Measurements from ENCODE around the gene H3-3A.

DNA sequence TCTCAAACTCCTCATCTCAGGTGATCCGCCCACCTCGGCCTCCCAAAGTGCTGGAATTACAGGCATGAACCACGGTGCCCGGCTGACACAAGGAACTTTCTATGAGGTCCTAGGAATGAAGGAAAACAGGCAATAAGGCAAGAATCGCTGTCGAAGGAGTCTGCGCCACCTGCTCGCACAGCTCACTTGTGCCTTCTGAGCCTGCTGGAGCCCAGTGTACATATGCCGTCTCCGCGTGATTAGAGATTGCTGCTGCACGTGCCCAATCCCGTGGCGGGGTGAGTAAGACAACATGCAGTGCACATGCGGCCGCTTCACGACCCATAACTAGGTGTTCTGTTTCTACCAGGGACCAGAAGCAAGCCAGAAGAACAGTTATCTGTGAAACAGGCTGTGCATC lies 24.3 kb downstream of the H3-3A start:
- TF ChIP-seq SRF (IDR thresholded peaks at IDR 0.05; ENCODE audit: low read depth in 2 of 2, low read length in 2 of 2) (no peak), EZH2 (IDR thresholded peaks at IDR 0.05; ENCODE audit: borderline replicate concordance, control insufficient read depth, low read depth, low read length) (no peak), MYC (IDR thresholded peaks at IDR 0.05; ENCODE audit: insufficient read depth, insufficient read length, insufficient replicate concordance, low read length, severe bottlenecking) (no peak), RELA (IDR thresholded peaks at IDR 0.05; ENCODE audit: borderline replicate concordance, partially characterized antibody) (no peak), SUZ12 (IDR thresholded peaks at IDR 0.05; ENCODE audit: unreplicated experiment) (no peak), TBL1XR1 (IDR thresholded peaks at IDR 0.05; ENCODE audit: low read depth, low read length) (no peak), EP300 (IDR thresholded peaks at IDR 0.05; ENCODE audit: borderline replicate concordance in 1 of 2, control insufficient read depth in 1 of 2, low read depth in 2 of 2, low read length in 2 of 2) (no peak), ETV6 (conservative IDR thresholded peaks at IDR 0.05 in 1 of 2, IDR thresholded peaks at IDR 0.05 in 1 of 2; ENCODE audit: borderline replicate concordance in 1 of 2, low read depth in 1 of 2) (no peak), POLR2AphosphoS5 (IDR thresholded peaks at IDR 0.05; ENCODE audit: low read length) (no peak)
- TF ChIP-seq, protein P1, sequence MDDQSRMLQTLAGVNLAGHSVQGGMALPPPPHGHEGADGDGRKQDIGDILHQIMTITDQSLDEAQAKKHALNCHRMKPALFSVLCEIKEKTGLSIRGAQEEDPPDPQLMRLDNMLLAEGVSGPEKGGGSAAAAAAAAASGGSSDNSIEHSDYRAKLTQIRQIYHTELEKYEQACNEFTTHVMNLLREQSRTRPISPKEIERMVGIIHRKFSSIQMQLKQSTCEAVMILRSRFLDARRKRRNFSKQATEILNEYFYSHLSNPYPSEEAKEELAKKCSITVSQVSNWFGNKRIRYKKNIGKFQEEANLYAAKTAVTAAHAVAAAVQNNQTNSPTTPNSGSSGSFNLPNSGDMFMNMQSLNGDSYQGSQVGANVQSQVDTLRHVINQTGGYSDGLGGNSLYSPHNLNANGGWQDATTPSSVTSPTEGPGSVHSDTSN (IDR thresholded peaks at IDR 0.05; ENCODE audit: insufficient replicate concordance, low read depth, low read length): no peak
- TF ChIP-seq, protein P2, sequence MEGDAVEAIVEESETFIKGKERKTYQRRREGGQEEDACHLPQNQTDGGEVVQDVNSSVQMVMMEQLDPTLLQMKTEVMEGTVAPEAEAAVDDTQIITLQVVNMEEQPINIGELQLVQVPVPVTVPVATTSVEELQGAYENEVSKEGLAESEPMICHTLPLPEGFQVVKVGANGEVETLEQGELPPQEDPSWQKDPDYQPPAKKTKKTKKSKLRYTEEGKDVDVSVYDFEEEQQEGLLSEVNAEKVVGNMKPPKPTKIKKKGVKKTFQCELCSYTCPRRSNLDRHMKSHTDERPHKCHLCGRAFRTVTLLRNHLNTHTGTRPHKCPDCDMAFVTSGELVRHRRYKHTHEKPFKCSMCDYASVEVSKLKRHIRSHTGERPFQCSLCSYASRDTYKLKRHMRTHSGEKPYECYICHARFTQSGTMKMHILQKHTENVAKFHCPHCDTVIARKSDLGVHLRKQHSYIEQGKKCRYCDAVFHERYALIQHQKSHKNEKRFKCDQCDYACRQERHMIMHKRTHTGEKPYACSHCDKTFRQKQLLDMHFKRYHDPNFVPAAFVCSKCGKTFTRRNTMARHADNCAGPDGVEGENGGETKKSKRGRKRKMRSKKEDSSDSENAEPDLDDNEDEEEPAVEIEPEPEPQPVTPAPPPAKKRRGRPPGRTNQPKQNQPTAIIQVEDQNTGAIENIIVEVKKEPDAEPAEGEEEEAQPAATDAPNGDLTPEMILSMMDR (IDR thresholded peaks at IDR 0.05 in 2 of 3, conservative IDR thresholded peaks at IDR 0.05 in 1 of 3; ENCODE audit: control insufficient read depth in 2 of 3, extremely low read depth in 1 of 3, insufficient read depth in 1 of 3, low read depth in 3 of 3, low read length in 3 of 3): no peak
- TF ChIP-seq, protein P3, sequence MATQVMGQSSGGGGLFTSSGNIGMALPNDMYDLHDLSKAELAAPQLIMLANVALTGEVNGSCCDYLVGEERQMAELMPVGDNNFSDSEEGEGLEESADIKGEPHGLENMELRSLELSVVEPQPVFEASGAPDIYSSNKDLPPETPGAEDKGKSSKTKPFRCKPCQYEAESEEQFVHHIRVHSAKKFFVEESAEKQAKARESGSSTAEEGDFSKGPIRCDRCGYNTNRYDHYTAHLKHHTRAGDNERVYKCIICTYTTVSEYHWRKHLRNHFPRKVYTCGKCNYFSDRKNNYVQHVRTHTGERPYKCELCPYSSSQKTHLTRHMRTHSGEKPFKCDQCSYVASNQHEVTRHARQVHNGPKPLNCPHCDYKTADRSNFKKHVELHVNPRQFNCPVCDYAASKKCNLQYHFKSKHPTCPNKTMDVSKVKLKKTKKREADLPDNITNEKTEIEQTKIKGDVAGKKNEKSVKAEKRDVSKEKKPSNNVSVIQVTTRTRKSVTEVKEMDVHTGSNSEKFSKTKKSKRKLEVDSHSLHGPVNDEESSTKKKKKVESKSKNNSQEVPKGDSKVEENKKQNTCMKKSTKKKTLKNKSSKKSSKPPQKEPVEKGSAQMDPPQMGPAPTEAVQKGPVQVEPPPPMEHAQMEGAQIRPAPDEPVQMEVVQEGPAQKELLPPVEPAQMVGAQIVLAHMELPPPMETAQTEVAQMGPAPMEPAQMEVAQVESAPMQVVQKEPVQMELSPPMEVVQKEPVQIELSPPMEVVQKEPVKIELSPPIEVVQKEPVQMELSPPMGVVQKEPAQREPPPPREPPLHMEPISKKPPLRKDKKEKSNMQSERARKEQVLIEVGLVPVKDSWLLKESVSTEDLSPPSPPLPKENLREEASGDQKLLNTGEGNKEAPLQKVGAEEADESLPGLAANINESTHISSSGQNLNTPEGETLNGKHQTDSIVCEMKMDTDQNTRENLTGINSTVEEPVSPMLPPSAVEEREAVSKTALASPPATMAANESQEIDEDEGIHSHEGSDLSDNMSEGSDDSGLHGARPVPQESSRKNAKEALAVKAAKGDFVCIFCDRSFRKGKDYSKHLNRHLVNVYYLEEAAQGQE (IDR thresholded peaks at IDR 0.05; ENCODE audit: low read depth, low read length): no peak

All from GM12878 (cell line).